GM12878 (cell line): Measurements from ENCODE around the gene PRG3. TPM values are rescaled to one million over a fixed set of nuclear protein-coding genes. Genes with fewer than 3 reads are reported as not detected.

Source experiments
- ATAC-seq: fragments of 200-7000 bp; cut with Tn5 transposase; 3 replicates; pipeline ENCODE4 v1.9.1; 2020; ENCODE audit warnings: mild to moderate bottlenecking, moderate library complexity
- BruUV-seq: library from RNA; stranded (reverse); fragments of 400-500 nt; replicated peaks from 2 replicates; lab custom pipeline; 2021; lab: Mats Ljungman, UMichigan
- CTCF ChIA-PET: fragments of 300-600 bp; sonication (Branson Sonifier 250); formaldehyde crosslinking; extraction: SDS; loops from one replicate; lab custom pipeline; 2021; ENCODE audit warnings: inconsistent platforms; lab: Yijun Ruan, JAX
- POLR2A ChIA-PET: fragments of 350-600 bp; formaldehyde crosslinking; extraction: SDS; loops from one replicate; lab custom pipeline; 2021; ENCODE audit warnings: inconsistent platforms; lab: Charles Lee
- RAD21 ChIA-PET: fragments of 300-600 bp; sonication (Branson Sonifier 250); formaldehyde crosslinking; loops from one replicate; lab custom pipeline; 2023; ENCODE audit warnings: antibody characterized with exemption; ENCODE audit not compliant: unreplicated experiment; lab: Charles Lee
- SMC1A ChIA-PET: fragments of 300-600 bp; sonication (Branson Sonifier 250); formaldehyde crosslinking; loops from one replicate; lab custom pipeline; 2023; ENCODE audit not compliant: unreplicated experiment, uncharacterized antibody; lab: Charles Lee
- DNase-seq: peaks from one replicate; pipeline ENCODE4 v3.0.0-alpha.2; 2011; ENCODE audit warnings: low read depth, low spot score
- FAIRE-seq: peaks from 3 replicates; lab custom pipeline; 2011; peaks lifted over from hg19 to GRCh38; lab: Jason Lieb, UNC
- H2AFZ ChIP-seq: 2 replicates; pipeline ENCODE4 v1.6.0; 2011; ENCODE audit warnings: low read depth, low read length, control low read depth; ENCODE audit not compliant: control insufficient read depth
- H3K27ac ChIP-seq: 2 replicates; pipeline ENCODE4 v1.5.1; 2011; ENCODE audit warnings: control low read depth; ENCODE audit not compliant: control insufficient read depth, insufficient read depth
- H3K27me3 ChIP-seq, 2 experiments: replicated peaks in 1 of 2; 2 replicates each; pipeline versions ENCODE4 v1.6.0 to v1.6.1; 2011; ENCODE audit warnings: low read length in 1 of 2; ENCODE audit not compliant: control insufficient read depth in 2 of 2, insufficient read depth in 2 of 2
- H3K36me3 ChIP-seq, 2 experiments: 2 replicates each; pipeline ENCODE4 v1.5.1; 2011; ENCODE audit warnings: low read length in 1 of 2; ENCODE audit not compliant: control insufficient read depth in 2 of 2, insufficient read depth in 2 of 2
- H3K4me1 ChIP-seq: 2 replicates; pipeline ENCODE4 v1.6.1; 2011; ENCODE audit warnings: mild to moderate bottlenecking, low read length, moderate library complexity, mixed read lengths; ENCODE audit not compliant: control insufficient read depth, insufficient read depth
- H3K4me2 ChIP-seq: 2 replicates; pipeline ENCODE4 v1.6.0; 2011; ENCODE audit warnings: control low read depth; ENCODE audit not compliant: control insufficient read depth, insufficient read depth
- H3K4me3 ChIP-seq: fragments of 200-600 bp; sonication (generic); 2 replicates; pipeline ENCODE4 v1.5.1; 2016
- H3K79me2 ChIP-seq: 2 replicates; pipeline ENCODE4 v1.6.0; 2011; ENCODE audit warnings: low read length; ENCODE audit not compliant: control insufficient read depth, insufficient read depth
- H3K9ac ChIP-seq: 2 replicates; pipeline ENCODE4 v1.8.0; 2011; ENCODE audit warnings: low read length, control low read depth, mixed read lengths; ENCODE audit not compliant: control insufficient read depth, insufficient read depth
- H3K9me3 ChIP-seq: replicated peaks from 3 replicates; pipeline ENCODE4 v1.5.1; 2011; ENCODE audit warnings: mild to moderate bottlenecking, low read length; ENCODE audit not compliant: control insufficient read depth, insufficient read depth
- H4K20me1 ChIP-seq: 2 replicates; pipeline ENCODE4 v1.6.0; 2011; ENCODE audit not compliant: control insufficient read depth, insufficient read depth
- EED ChIP-seq: sonication (generic); IDR thresholded peaks from 2 replicates; pipeline ENCODE4 v1.6.1; 2016; ENCODE audit warnings: antibody characterized with exemption, low read depth
- GABPA ChIP-seq: IDR thresholded peaks from 2 replicates; pipeline ENCODE4 v1.6.1; 2014; ENCODE audit warnings: antibody characterized with exemption, low read depth, mild to moderate bottlenecking, inconsistent platforms
- IRF4 ChIP-seq: IDR thresholded peaks from 2 replicates; pipeline ENCODE4 v1.6.1; 2011; ENCODE audit warnings: low read depth, low read length
- JUNB ChIP-seq: IDR thresholded peaks from 2 replicates; pipeline ENCODE4 v1.6.1; 2016; ENCODE audit warnings: antibody characterized with exemption, mild to moderate bottlenecking
- NFXL1 ChIP-seq: fragments of 450-650 bp; IDR thresholded peaks from 2 replicates; pipeline ENCODE4 v1.6.1; 2017; ENCODE audit warnings: antibody characterized with exemption, mild to moderate bottlenecking, borderline replicate concordance
- NRF1 ChIP-seq: conservative IDR thresholded peaks from 2 replicates; pipeline ENCODE4 v1.6.1; 2011; ENCODE audit warnings: mild to moderate bottlenecking, low read depth, low read length, improper control_type of control experiment
- PAX5 ChIP-seq: IDR thresholded peaks from 2 replicates; pipeline ENCODE4 v1.6.1; 2011; ENCODE audit warnings: low read depth, low read length, borderline replicate concordance
- POLR2A ChIP-seq: IDR thresholded peaks from 2 replicates; pipeline ENCODE4 v1.6.1; 2011; ENCODE audit warnings: low read depth, mild to moderate bottlenecking, low read length
- RUNX3 ChIP-seq: IDR thresholded peaks from 2 replicates; pipeline ENCODE4 v1.6.1; 2012; ENCODE audit warnings: low read length, inconsistent platforms
- SP1 ChIP-seq: IDR thresholded peaks from one replicate; pipeline ENCODE4 v1.6.1; 2011; ENCODE audit warnings: low read depth, low read length
- SPI1 ChIP-seq: IDR thresholded peaks from 2 replicates; pipeline ENCODE4 v1.6.1; 2011; ENCODE audit warnings: low read depth, mild to moderate bottlenecking, low read length, moderate library complexity, borderline replicate concordance; ENCODE audit not compliant: insufficient read depth
- STAT3 ChIP-seq: IDR thresholded peaks from 2 replicates; pipeline ENCODE4 v1.6.1; 2011; ENCODE audit warnings: low read depth, low read length, improper control_type of control experiment
- TCF3 ChIP-seq: IDR thresholded peaks from 2 replicates; pipeline ENCODE4 v1.6.1; 2012; ENCODE audit warnings: low read depth, mild to moderate bottlenecking, low read length, borderline replicate concordance; ENCODE audit not compliant: insufficient read depth
- YBX1 ChIP-seq: fragments of 450-650 bp; IDR thresholded peaks from 2 replicates; pipeline ENCODE4 v1.6.1; 2016; ENCODE audit warnings: antibody characterized with exemption
- ZNF24 ChIP-seq: fragments of 450-650 bp; IDR thresholded peaks from 2 replicates; pipeline ENCODE4 v1.6.1; 2017; ENCODE audit warnings: antibody characterized with exemption, mild to moderate bottlenecking
- WGBS: methylation state at CpG from one replicate; pipeline ENCODE4 v1.1.6; 2016; ENCODE audit warnings: low lambda C conversion rate; ENCODE audit not compliant: insufficient replicate concordance, insufficient coverage; ENCODE audit errors: missing lambda C conversion rate; 5-methylcytosine and 5-hydroxymethylcytosine counted together
- in situ Hi-C: fragments of 300-500 bp; cut with MboI; formaldehyde crosslinking; loops from 9 replicates; pipeline ENCODE4 v1.14.3; 2018; ENCODE audit warnings: mixed read lengths
- intact Hi-C: fragments of 100-400 bp; cut with micrococcal nuclease; formaldehyde crosslinking; loops from one replicate; pipeline ENCODE4 v1.14.2; 2022; ENCODE audit not compliant: unreplicated experiment
- polyA plus RNA-seq, 11 experiments: library from polyadenylated mRNA; depleted of rRNA in 4 of 11; unstranded in 6 of 11; stranded (reverse) in 5 of 11; fragments of >200 nt; fragmentation: Nextera tagmentation in 4 of 11; fragmentation: Illumina TruSeq in 1 of 11; extraction: Ambion mirVana in 4 of 11; extraction: Trizol in 1 of 11; gene quantifications; 1 replicate in 1 of 11; 2 replicates in 10 of 11; pipeline versions ENCODE4 v1.2.1 to v1.2.3, GENCODE V29; 2011 to 2016; ENCODE audit warnings: inconsistent platforms in 2 of 11, missing spikeins in 2 of 11, low read depth in 1 of 11
- total RNA-seq, 4 experiments: library from RNA; depleted of rRNA in 3 of 4; stranded (reverse); fragments of >200 nt in 3 of 4; fragmentation: Illumina TruSeq in 1 of 4; extraction: Trizol in 1 of 4; gene quantifications; 2 replicates each; pipeline versions ENCODE4 v1.2.1 to v1.2.3, GENCODE V29; 2013 to 2021
- TF ChIP-seq, protein P1 (sequence below): fragments of 150-350 bp; IDR thresholded peaks from 2 replicates; pipeline ENCODE4 v1.6.1; 2016; ENCODE audit warnings: low read depth, low read length
- TF ChIP-seq, protein P2 (sequence below): fragments of 450-650 bp; IDR thresholded peaks from 2 replicates; pipeline ENCODE4 v1.6.1; 2017; ENCODE audit warnings: mild to moderate bottlenecking
- TF ChIP-seq, protein P3 (sequence below): fragments of 450-650 bp; formaldehyde crosslinking; IDR thresholded peaks from 2 replicates; pipeline ENCODE4 v1.5.0; 2022; ENCODE audit warnings: mild to moderate bottlenecking, missing genetic modification characterization

Gene PRG3
- total and polyA plus RNA-seq, 10 of the 15 experiments (the other 5 are each of a cell fraction or from before 2014, with no cell fraction given), result not detected

DNA sequence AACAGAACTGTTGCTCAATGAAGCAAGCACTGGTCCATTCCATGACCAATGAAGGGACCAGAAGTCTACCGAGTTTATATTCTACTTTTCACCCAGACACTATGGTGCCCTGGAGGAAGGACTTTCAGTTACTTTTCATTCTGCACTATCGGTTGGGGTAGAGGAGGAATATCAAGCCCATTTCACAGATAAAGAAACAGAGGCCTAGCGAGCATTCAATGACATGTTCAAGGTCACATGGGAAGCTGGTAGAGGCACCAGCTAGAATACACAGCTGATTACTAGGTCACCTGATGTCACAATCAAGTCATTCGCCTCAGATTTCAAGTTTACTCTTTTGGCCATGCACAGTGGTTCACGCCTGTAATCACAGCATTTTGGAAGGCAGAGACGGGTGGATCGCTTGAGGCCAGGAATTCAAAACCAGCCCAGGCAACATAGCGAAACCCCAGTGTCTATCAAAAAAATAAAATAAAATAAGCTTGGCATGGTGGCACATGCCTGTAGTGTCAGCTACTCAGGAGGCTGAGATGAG, 27.1 kb upstream of the PRG3 start:
- Histone ChIP-seq H3K36me3 (peaks cover 31 to 54% of the 10 kb centered on the region in 2 experiments), H3K27me3 (no peaks in the 10 kb centered on the region), H4K20me1 (no peaks in the 10 kb centered on the region), H3K9ac (no peak overlapping the region), H3K9me3 (no peaks in the 10 kb centered on the region), H3K4me2 (no peak overlapping the region), H2AFZ (no peak overlapping the region), H3K4me1 (peaks cover 19% of the 10 kb centered on the region), H3K4me3 (no peak overlapping the region), H3K27ac (no peak overlapping the region), H3K79me2 (no peaks in the 10 kb centered on the region; the same call in none of the 2 replicates)
- no peak for DNase-seq
- ChIA-PET CTCF (interaction anchor here (1.2 to 1.4 kb wide), 2 partner anchors 50 to 70 kb away, joined by 3 to 4 read pairs; no protein-coding TSS in a partner anchor), POLR2A (interaction anchor here (0.5 kb wide), 1 partner anchor 28 kb away, joined by 3 read pairs; no protein-coding TSS in a partner anchor), RAD21 (interaction anchor here (3.4 kb wide), 1 partner anchor 17 kb away, joined by 21 read pairs; no protein-coding TSS in a partner anchor), SMC1A (interaction anchor here (1.0 to 1.8 kb wide), 4 partner anchors 9 to 76 kb away, joined by 3 to 5 read pairs (median 4); no protein-coding TSS in a partner anchor)
- FAIRE-seq, result no peak
- no TSS peak for BruUV-seq
- in situ Hi-C loops (no loop called here), intact Hi-C loops (no loop called here)
- ATAC-seq, result no peak
- WGBS, result 79% methylated on average over 8 of the region's 8 CpGs
- no peak for TF ChIP-seq JUNB
- no peak for TF ChIP-seq ZNF24
- no peak for TF ChIP-seq IRF4
- TF ChIP-seq RUNX3, result no peak
- TF ChIP-seq, protein P1, sequence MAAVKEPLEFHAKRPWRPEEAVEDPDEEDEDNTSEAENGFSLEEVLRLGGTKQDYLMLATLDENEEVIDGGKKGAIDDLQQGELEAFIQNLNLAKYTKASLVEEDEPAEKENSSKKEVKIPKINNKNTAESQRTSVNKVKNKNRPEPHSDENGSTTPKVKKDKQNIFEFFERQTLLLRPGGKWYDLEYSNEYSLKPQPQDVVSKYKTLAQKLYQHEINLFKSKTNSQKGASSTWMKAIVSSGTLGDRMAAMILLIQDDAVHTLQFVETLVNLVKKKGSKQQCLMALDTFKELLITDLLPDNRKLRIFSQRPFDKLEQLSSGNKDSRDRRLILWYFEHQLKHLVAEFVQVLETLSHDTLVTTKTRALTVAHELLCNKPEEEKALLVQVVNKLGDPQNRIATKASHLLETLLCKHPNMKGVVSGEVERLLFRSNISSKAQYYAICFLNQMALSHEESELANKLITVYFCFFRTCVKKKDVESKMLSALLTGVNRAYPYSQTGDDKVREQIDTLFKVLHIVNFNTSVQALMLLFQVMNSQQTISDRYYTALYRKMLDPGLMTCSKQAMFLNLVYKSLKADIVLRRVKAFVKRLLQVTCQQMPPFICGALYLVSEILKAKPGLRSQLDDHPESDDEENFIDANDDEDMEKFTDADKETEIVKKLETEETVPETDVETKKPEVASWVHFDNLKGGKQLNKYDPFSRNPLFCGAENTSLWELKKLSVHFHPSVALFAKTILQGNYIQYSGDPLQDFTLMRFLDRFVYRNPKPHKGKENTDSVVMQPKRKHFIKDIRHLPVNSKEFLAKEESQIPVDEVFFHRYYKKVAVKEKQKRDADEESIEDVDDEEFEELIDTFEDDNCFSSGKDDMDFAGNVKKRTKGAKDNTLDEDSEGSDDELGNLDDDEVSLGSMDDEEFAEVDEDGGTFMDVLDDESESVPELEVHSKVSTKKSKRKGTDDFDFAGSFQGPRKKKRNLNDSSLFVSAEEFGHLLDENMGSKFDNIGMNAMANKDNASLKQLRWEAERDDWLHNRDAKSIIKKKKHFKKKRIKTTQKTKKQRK, result no peak
- TF ChIP-seq, protein P2, sequence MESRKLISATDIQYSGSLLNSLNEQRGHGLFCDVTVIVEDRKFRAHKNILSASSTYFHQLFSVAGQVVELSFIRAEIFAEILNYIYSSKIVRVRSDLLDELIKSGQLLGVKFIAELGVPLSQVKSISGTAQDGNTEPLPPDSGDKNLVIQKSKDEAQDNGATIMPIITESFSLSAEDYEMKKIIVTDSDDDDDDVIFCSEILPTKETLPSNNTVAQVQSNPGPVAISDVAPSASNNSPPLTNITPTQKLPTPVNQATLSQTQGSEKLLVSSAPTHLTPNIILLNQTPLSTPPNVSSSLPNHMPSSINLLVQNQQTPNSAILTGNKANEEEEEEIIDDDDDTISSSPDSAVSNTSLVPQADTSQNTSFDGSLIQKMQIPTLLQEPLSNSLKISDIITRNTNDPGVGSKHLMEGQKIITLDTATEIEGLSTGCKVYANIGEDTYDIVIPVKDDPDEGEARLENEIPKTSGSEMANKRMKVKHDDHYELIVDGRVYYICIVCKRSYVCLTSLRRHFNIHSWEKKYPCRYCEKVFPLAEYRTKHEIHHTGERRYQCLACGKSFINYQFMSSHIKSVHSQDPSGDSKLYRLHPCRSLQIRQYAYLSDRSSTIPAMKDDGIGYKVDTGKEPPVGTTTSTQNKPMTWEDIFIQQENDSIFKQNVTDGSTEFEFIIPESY, result no peak
- TF ChIP-seq EED, result no peak
- TF ChIP-seq TCF3, result no peak
- TF ChIP-seq, protein P3, sequence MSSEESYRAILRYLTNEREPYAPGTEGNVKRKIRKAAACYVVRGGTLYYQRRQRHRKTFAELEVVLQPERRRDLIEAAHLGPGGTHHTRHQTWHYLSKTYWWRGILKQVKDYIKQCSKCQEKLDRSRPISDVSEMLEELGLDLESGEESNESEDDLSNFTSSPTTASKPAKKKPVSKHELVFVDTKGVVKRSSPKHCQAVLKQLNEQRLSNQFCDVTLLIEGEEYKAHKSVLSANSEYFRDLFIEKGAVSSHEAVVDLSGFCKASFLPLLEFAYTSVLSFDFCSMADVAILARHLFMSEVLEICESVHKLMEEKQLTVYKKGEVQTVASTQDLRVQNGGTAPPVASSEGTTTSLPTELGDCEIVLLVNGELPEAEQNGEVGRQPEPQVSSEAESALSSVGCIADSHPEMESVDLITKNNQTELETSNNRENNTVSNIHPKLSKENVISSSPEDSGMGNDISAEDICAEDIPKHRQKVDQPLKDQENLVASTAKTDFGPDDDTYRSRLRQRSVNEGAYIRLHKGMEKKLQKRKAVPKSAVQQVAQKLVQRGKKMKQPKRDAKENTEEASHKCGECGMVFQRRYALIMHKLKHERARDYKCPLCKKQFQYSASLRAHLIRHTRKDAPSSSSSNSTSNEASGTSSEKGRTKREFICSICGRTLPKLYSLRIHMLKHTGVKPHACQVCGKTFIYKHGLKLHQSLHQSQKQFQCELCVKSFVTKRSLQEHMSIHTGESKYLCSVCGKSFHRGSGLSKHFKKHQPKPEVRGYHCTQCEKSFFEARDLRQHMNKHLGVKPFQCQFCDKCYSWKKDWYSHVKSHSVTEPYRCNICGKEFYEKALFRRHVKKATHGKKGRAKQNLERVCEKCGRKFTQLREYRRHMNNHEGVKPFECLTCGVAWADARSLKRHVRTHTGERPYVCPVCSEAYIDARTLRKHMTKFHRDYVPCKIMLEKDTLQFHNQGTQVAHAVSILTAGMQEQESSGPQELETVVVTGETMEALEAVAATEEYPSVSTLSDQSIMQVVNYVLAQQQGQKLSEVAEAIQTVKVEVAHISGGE (CRISPR knock-in tag), result no peak
- no peak for TF ChIP-seq STAT3
- no peak for TF ChIP-seq PAX5
- TF ChIP-seq GABPA, result no peak
- TF ChIP-seq POLR2A, result no peak
- TF ChIP-seq SP1, result no peak
- TF ChIP-seq SPI1, result no peak
- no peak for TF ChIP-seq NFXL1
- no peak for TF ChIP-seq NRF1
- no peak for TF ChIP-seq YBX1
